Measurements from ENCODE around the gene LYRM1. TPM values are rescaled to one million over a fixed set of nuclear protein-coding genes. Genes with fewer than 3 reads are reported as not detected.

LYRM1 gene
- total RNA-seq, 2 donors from 2014 or later: 26.1 to 64.5 TPM

- Histone ChIP-seq H3K27ac (no peak overlapping the region), H3K36me3 (no peaks in the 10 kb centered on the region), H3K4me3 (no peak overlapping the region), H3K27me3 (replicated peaks; ENCODE audit: insufficient read depth) (no peaks in the 10 kb centered on the region), H3K9me3 (no peaks in the 10 kb centered on the region), H3K4me1 (replicated peaks) (peaks cover 14% of the 10 kb centered on the region)
- intact Hi-C loops (cut with DNase I): loop anchor here (5.0 kb wide), 3 partner anchors 47 to 303 kb away; partner anchors contain the start of genes DCUN1D3, ERI2, LDAF1 and LYRM1
- DNase-seq (ENCODE audit: low spot score): no peak
- 90% methylated on average over 3 of the region's 3 CpGs for WGBS
- TF ChIP-seq, protein P1, sequence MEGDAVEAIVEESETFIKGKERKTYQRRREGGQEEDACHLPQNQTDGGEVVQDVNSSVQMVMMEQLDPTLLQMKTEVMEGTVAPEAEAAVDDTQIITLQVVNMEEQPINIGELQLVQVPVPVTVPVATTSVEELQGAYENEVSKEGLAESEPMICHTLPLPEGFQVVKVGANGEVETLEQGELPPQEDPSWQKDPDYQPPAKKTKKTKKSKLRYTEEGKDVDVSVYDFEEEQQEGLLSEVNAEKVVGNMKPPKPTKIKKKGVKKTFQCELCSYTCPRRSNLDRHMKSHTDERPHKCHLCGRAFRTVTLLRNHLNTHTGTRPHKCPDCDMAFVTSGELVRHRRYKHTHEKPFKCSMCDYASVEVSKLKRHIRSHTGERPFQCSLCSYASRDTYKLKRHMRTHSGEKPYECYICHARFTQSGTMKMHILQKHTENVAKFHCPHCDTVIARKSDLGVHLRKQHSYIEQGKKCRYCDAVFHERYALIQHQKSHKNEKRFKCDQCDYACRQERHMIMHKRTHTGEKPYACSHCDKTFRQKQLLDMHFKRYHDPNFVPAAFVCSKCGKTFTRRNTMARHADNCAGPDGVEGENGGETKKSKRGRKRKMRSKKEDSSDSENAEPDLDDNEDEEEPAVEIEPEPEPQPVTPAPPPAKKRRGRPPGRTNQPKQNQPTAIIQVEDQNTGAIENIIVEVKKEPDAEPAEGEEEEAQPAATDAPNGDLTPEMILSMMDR (IDR thresholded peaks at IDR 0.05): no peak
- TF ChIP-seq POLR2AphosphoS5 (IDR thresholded peaks at IDR 0.05): no peak
- no peak for TF ChIP-seq POLR2A (IDR thresholded peaks at IDR 0.05)
Measured at GRCh38 chr16:20853981-20854620, 46.5 kb upstream of the LYRM1 start.

DNA sequence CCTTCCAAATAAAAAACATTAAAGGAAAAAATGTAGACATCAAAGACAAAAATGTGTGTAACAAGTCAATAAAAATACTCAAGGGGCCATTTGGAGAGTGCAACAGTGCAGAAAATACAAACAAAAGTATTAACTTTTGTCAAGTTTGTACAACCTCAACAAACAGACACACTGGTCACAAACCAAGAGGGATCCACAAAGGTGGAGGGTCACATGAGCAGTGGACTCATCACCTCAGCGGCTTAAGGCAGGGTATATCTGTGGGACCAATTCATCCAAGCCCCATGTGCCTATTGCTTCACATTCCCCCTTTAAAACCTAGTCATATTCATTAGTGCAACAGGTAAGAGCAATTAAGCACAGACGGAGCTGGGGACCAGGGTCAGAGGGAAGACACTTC, 45.6 kb upstream of the LYRM1 start:
- Histone ChIP-seq H3K4me3 (no peak overlapping the region), H3K36me3 (no peaks in the 10 kb centered on the region), H3K27ac (no peak overlapping the region), H3K9me3 (no peaks in the 10 kb centered on the region), H3K27me3 (replicated peaks; ENCODE audit: insufficient read depth) (no peaks in the 10 kb centered on the region), H3K4me1 (replicated peaks) (peaks cover 14% of the 10 kb centered on the region)
- intact Hi-C loops (cut with DNase I): loop anchor here (5.0 kb wide), 3 partner anchors 47 to 302 kb away; partner anchors contain the start of genes DCUN1D3, ERI2, LDAF1 and LYRM1
- TF ChIP-seq, protein P1 (IDR thresholded peaks at IDR 0.05): no peak
- TF ChIP-seq POLR2AphosphoS5 (IDR thresholded peaks at IDR 0.05): no peak
- TF ChIP-seq POLR2A (IDR thresholded peaks at IDR 0.05): no peak
- WGBS: 89% methylated on average over 2 of the region's 2 CpGs
- DNase-seq (ENCODE audit: low spot score): no peak

DNA sequence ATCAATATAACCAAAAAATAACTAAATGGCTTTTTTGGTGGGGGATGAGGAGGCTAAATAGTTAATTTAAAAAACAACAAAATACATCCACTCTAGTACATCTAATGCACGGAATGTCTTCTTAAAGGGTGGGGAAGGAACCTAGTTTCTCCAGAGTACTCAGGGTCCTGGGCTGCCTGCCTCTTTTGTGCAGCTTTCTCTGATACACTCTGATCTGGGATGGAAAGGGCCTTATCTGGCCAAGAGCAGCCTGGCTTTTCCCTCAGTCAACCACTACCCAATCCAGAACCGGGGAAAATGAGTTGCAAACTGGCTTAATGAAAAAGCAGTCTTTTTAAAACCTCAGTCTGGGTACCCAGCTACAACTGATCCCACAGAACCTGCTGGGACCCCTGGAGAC, 43.3 kb upstream of the LYRM1 start:
- no peak overlapping the region for H3K4me3 ChIP-seq
- no peaks in the 10 kb centered on the region for H3K27me3 ChIP-seq (replicated peaks; ENCODE audit: insufficient read depth)
- no peak overlapping the region for H3K27ac ChIP-seq
- intact Hi-C loops (cut with DNase I): no loop called here
- WGBS: 78% methylated on average over 2 of the region's 2 CpGs
- no peaks in the 10 kb centered on the region for H3K9me3 ChIP-seq
- TF ChIP-seq POLR2A (IDR thresholded peaks at IDR 0.05): no peak
- TF ChIP-seq, protein P1 (IDR thresholded peaks at IDR 0.05): no peak
- TF ChIP-seq POLR2AphosphoS5 (IDR thresholded peaks at IDR 0.05): no peak
- DNase-seq (ENCODE audit: low spot score): no peak
- H3K36me3 ChIP-seq: no peaks in the 10 kb centered on the region
- no peaks in the 10 kb centered on the region for H3K4me1 ChIP-seq (replicated peaks)

- Histone ChIP-seq H3K27me3 (replicated peaks; ENCODE audit: insufficient read depth) (no peaks in the 10 kb centered on the region), H3K27ac (no peak overlapping the region), H3K9me3 (no peaks in the 10 kb centered on the region), H3K4me1 (replicated peaks) (no peaks in the 10 kb centered on the region), H3K4me3 (no peak overlapping the region), H3K36me3 (no peaks in the 10 kb centered on the region)
- no peak for DNase-seq (ENCODE audit: low spot score)
- intact Hi-C loops (cut with DNase I): no loop called here
- WGBS: 89% methylated on average over 3 of the region's 3 CpGs
- TF ChIP-seq, protein P1 (IDR thresholded peaks at IDR 0.05): no peak
- TF ChIP-seq POLR2A (IDR thresholded peaks at IDR 0.05) (no peak), POLR2AphosphoS5 (IDR thresholded peaks at IDR 0.05) (no peak)
Measured at GRCh38 chr16:20859229-20859628, 41.3 kb upstream of the LYRM1 start.

DNA sequence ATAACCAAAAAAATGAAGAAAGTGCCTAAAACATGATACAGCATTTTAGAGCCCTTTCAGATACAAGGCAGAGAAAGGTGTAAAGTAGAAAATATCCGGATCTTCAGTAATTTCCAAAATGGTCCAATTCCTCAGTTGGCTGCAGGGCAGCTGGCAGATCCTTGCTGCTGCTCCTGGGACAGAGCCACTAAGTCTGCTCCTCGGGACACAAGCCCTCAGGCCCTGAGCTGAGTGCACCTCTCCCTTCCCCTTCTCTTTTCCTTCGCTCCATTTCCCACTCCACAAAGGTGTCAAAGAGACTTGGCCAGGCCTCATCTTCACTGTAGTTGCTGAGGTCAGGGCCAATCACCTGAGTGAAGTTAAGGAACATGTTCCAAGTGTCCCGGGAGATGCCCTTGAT, 40.9 kb upstream of the LYRM1 start:
- H3K4me3 ChIP-seq: no peak overlapping the region
- no peaks in the 10 kb centered on the region for H3K36me3 ChIP-seq
- H3K9me3 ChIP-seq: no peaks in the 10 kb centered on the region
- TF ChIP-seq POLR2A (IDR thresholded peaks at IDR 0.05): no peak
- TF ChIP-seq POLR2AphosphoS5 (IDR thresholded peaks at IDR 0.05): no peak
- TF ChIP-seq, protein P1 (IDR thresholded peaks at IDR 0.05): no peak
- no peak for DNase-seq (ENCODE audit: low spot score)
- no peaks in the 10 kb centered on the region for H3K27me3 ChIP-seq (replicated peaks; ENCODE audit: insufficient read depth)
- no peak overlapping the region for H3K27ac ChIP-seq
- intact Hi-C loops (cut with DNase I): no loop called here
- 66% methylated on average over 4 of the region's 4 CpGs for WGBS
- no peaks in the 10 kb centered on the region for H3K4me1 ChIP-seq (replicated peaks)
